HepG2 (cell line): Measurements from ENCODE around the gene MLLT11. TPM values are rescaled to one million over a fixed set of nuclear protein-coding genes. Genes with fewer than 3 reads are reported as not detected.
A peak's percentile ranks its signal among the peaks of the same experiment; 100 is the strongest.

Experiments used
- CHD2 ChIP-seq: IDR thresholded peaks from 2 replicates; pipeline ENCODE4 v1.6.1; 2011; ENCODE audit warnings: low read depth, low read length, improper control_type of control experiment
- EEA1 ChIP-seq: sonication (generic); formaldehyde crosslinking; IDR thresholded peaks from 2 replicates; pipeline ENCODE4 v1.5.1; 2020; ENCODE audit warnings: mild to moderate bottlenecking, missing genetic modification reagents, borderline replicate concordance
- GPN1 ChIP-seq: sonication (generic); formaldehyde crosslinking; IDR thresholded peaks from 2 replicates; pipeline ENCODE4 v1.5.1; 2020; ENCODE audit warnings: missing genetic modification reagents, borderline replicate concordance
- KDM5B ChIP-seq: sonication (generic); formaldehyde crosslinking; IDR thresholded peaks from 2 replicates; pipeline ENCODE4 v1.4.0; 2020; ENCODE audit warnings: missing genetic modification reagents, mild to moderate bottlenecking, borderline replicate concordance
- MZF1 ChIP-seq: sonication (generic); formaldehyde crosslinking; IDR thresholded peaks from 2 replicates; pipeline ENCODE4 v1.8.1; 2023; ENCODE audit warnings: mild to moderate bottlenecking, missing genetic modification reagents, borderline replicate concordance
- SAP130 ChIP-seq: IDR thresholded peaks from 2 replicates; pipeline ENCODE4 v1.6.1; 2016; ENCODE audit warnings: low read depth
- TOE1 ChIP-seq: sonication (generic); formaldehyde crosslinking; IDR thresholded peaks from 2 replicates; pipeline ENCODE4 v1.4.0; 2020; ENCODE audit warnings: mild to moderate bottlenecking, missing genetic modification reagents
- TRIM24 ChIP-seq: sonication (generic); formaldehyde crosslinking; IDR thresholded peaks from 2 replicates; pipeline ENCODE4 v1.8.0; 2022; ENCODE audit warnings: mild to moderate bottlenecking, missing genetic modification reagents
- WIZ ChIP-seq: sonication (generic); formaldehyde crosslinking; IDR thresholded peaks from 2 replicates; pipeline ENCODE4 v1.5.1; 2020; ENCODE audit warnings: mild to moderate bottlenecking, missing genetic modification reagents
- ZBTB10 ChIP-seq: sonication (generic); formaldehyde crosslinking; IDR thresholded peaks from 2 replicates; pipeline ENCODE4 v1.4.0; 2020; ENCODE audit warnings: missing genetic modification reagents, borderline replicate concordance
- ZMYM2 ChIP-seq: sonication (generic); formaldehyde crosslinking; IDR thresholded peaks from 2 replicates; pipeline ENCODE4 v1.8.0; 2022; ENCODE audit warnings: mild to moderate bottlenecking, missing genetic modification reagents
- ZMYM4 ChIP-seq: sonication (generic); formaldehyde crosslinking; IDR thresholded peaks from 2 replicates; pipeline ENCODE4 v1.8.1; 2023; ENCODE audit warnings: mild to moderate bottlenecking, missing genetic modification reagents
- ZNF20 ChIP-seq: sonication (generic); formaldehyde crosslinking; IDR thresholded peaks from 2 replicates; pipeline ENCODE4 v1.4.0; 2020; ENCODE audit warnings: mild to moderate bottlenecking, moderate library complexity, missing genetic modification reagents
- ZNF282 ChIP-seq: fragments of 450-650 bp; IDR thresholded peaks from 2 replicates; pipeline ENCODE4 v1.6.1; 2018; ENCODE audit not compliant: partially characterized antibody
- ZNF296 ChIP-seq: sonication (generic); formaldehyde crosslinking; conservative IDR thresholded peaks from 2 replicates; pipeline ENCODE4 v1.5.0; 2020; ENCODE audit warnings: mild to moderate bottlenecking, missing genetic modification reagents
- ZNF337 ChIP-seq: sonication (generic); formaldehyde crosslinking; IDR thresholded peaks from 2 replicates; pipeline ENCODE4 v1.5.1; 2020; ENCODE audit warnings: missing genetic modification reagents, low read depth, mild to moderate bottlenecking, borderline replicate concordance
- ZNF503 ChIP-seq: sonication (generic); formaldehyde crosslinking; IDR thresholded peaks from 2 replicates; pipeline ENCODE4 v1.4.0; 2020; ENCODE audit warnings: missing genetic modification reagents
- ZNF605 ChIP-seq: sonication (generic); formaldehyde crosslinking; IDR thresholded peaks from 2 replicates; pipeline ENCODE4 v1.8.0; 2022; ENCODE audit warnings: mild to moderate bottlenecking, missing genetic modification reagents
- ZNF7 ChIP-seq: IDR thresholded peaks from 2 replicates; pipeline ENCODE4 v1.6.1; 2016; ENCODE audit warnings: missing biosample characterization, missing genetic modification reagents
- ZNF800 ChIP-seq: sonication (generic); formaldehyde crosslinking; IDR thresholded peaks from 2 replicates; pipeline ENCODE4 v1.4.0; 2020; ENCODE audit warnings: missing genetic modification reagents
- ZNF839 ChIP-seq: sonication (generic); formaldehyde crosslinking; IDR thresholded peaks from 2 replicates; pipeline ENCODE4 v1.4.0; 2020; ENCODE audit warnings: missing genetic modification reagents, mild to moderate bottlenecking, borderline replicate concordance
- ZSCAN21 ChIP-seq: sonication (generic); formaldehyde crosslinking; IDR thresholded peaks from 2 replicates; pipeline ENCODE4 v1.8.0; 2022; ENCODE audit warnings: mild to moderate bottlenecking, missing genetic modification reagents, moderate library complexity, borderline replicate concordance
- polyA plus RNA-seq, 8 experiments: library from polyadenylated mRNA; depleted of rRNA in 3 of 8; stranded (reverse) in 7 of 8; unstranded in 1 of 8; fragments of >200 nt; fragmentation: Illumina TruSeq in 4 of 8; extraction: Trizol in 4 of 8; gene quantifications; 2 replicates each; pipeline versions ENCODE4 v1.2.1 to v1.2.3, GENCODE V29; 2011 to 2016; ENCODE audit warnings: low read depth in 4 of 8, missing spikeins in 1 of 8, mixed read lengths in 1 of 8; ENCODE audit not compliant: insufficient read depth in 1 of 8
- total RNA-seq, 5 experiments: library from RNA; depleted of rRNA; stranded (reverse); fragments of >200 nt; fragmentation: Illumina TruSeq; extraction: Trizol; gene quantifications; 2 replicates each; pipeline ENCODE4 v1.2.3, GENCODE V29; 2016; ENCODE audit warnings: low read depth in 1 of 5
- TF ChIP-seq, protein P1 (sequence below): sonication (generic); formaldehyde crosslinking; IDR thresholded peaks from 2 replicates; pipeline ENCODE4 v1.5.0; 2020; ENCODE audit warnings: mild to moderate bottlenecking, low read depth, missing genetic modification reagents, borderline replicate concordance

The MLLT11 gene
- total and polyA plus RNA-seq, 2 of the 13 experiments (the other 11 are each of a cell fraction or from before 2014, with no cell fraction given) = 0.21 to 0.22 TPM

GRCh38 chr1:151047925-151048644 is 12.1 kb upstream of the MLLT11 start (continued):
- TF ChIP-seq GPN1 (CRISPR knock-in tag) (no peak), ZNF605 (CRISPR knock-in tag) (peak; percentile 77; the same call in 1 of the 2 replicates), ZSCAN21 (peak; percentile 78), CHD2 (no peak), ZMYM4 (peak; percentile 36; the same call in 1 of the 2 replicates), ZNF20 (CRISPR knock-in tag) (0 out of 2 replicates have a peak, but pooled peaks have one; percentile 49), ZNF839 (CRISPR knock-in tag) (peak; percentile 4; the same call in 1 of the 2 replicates), SAP130 (CRISPR knock-in tag) (peak; percentile 53), ZNF337 (no peak; the same call in 1 of the 2 replicates), KDM5B (CRISPR knock-in tag) (peak; percentile 64; the same call in 1 of the 2 replicates), ZBTB10 (CRISPR knock-in tag) (0 out of 2 replicates have a peak, but pooled peaks have one; percentile 46), ZNF503 (CRISPR knock-in tag) (0 out of 2 replicates have a peak, but pooled peaks have one; percentile 35), ZNF800 (no peak), ZNF282 (no peak), TRIM24 (CRISPR knock-in tag) (no peak), ZMYM2 (CRISPR knock-in tag) (no peak), ZNF7 (no peak), WIZ (CRISPR knock-in tag) (no peak), TOE1 (no peak), MZF1 (CRISPR knock-in tag) (no peak), EEA1 (no peak), ZNF296 (CRISPR knock-in tag) (no peak)
- TF ChIP-seq, protein P1, sequence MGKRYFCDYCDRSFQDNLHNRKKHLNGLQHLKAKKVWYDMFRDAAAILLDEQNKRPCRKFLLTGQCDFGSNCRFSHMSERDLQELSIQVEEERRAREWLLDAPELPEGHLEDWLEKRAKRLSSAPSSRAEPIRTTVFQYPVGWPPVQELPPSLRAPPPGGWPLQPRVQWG = no peak
